CD4-positive, alpha-beta T cell treated with Interleukin-2 at 100 ng/mL for 4 hours (primary cell): Measurements from ENCODE around the gene SASH1.

Source experiments
- DNase-seq: peaks from one replicate; pipeline ENCODE4 v3.0.0-alpha.2; 2020; ENCODE audit warnings: low spot score

The SASH1 gene

DNA sequence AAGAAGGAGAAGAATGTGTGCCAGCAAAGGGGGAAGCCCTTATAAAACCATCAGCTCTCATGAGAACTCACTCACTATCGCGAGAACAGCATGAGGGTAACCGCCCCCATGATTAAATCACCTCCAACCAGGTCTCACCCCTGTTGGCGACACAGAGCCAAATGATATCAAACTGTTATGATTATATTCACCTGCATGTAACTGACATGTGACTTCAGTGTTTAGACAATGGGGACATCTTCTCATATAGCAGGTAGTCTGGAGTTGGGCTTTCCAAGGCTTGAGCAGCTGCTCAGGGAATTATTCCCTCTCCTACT lies 115.2 kb downstream of the SASH1 start:
- DNase-seq: no peak

DNA sequence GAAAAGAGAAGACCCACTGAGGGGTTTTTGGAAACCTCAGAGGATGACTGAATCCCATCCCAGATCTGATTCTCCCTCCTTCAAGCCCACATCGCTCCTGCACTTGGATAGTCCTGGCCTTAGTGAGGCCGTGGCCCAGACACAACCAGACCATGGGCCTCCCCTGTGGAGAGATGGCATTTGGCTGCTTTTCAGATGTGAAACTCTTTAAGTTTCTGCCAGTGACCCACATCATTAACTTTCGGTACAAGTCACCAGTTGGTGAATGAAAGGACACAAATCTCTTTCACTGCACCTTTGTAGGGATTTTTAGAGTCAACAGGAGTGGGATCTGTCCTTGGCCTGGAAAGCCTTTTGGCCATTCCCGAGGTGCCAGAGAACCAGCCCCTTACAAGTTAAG lies 116.6 kb downstream of the SASH1 start:
- no peak for DNase-seq

DNA sequence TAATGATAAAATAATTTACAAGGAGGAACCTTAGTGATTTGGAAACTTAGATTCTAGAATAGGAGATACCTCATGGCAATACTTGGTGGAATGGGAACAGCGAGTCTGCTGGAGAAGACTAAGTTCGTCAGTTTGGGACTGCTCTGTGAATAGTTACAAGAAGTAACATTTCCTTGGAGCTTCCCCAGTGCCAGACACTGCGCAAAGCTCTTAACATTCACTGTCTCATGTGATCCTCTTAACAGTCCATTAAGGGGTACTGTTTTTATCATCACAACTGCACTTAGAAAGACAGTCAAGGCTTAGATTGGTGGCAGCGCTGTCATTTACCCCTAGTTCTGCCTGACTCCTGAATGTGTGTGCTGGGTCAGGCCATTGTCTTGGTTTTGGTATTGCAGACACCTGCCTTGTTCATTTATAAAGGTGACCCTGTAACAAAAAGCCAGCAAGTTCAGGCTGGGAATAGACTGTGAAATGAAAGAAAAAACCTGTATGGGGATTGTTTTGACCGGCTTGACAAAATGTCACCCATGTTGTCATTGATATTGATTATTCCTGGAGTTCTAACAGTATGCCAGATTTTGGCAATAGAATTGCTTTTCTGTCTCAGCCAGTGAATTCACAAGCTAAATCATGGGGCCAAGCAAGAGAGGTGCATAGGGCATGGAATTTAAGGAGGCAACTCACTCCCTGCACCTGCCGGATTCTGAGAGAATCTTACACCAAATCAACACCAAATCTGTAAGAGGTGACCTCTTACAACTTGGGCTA lies 118.4 kb downstream of the SASH1 start:
- no peak for DNase-seq

DNA sequence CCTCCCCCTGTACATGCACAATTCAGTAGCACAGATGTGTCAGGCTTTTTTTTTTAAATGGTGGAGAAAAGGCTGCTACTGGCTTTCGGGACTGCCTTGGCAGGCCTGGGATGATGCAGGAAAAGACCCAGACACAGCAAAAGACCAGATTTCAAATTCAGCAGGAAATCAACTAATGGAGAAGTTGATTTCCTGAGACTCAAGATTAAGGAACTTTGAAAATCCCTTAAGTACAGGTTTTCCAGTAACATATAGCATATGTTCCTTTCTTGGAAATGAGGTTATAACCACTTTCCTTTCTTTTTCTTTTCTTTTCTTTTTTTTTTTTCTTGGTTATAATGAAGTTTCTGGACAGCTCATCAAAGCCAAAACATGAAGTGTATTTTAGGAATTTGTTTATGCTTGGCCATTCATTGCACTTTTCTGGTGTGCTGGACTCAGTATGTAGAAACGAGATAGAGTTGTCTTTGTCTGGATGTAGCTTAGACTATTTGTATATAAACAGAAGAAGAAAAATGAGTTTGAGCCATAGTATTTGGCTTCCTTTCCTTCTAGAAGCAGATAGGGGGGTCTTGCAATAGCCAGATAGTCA lies 119.4 kb downstream of the SASH1 start:
- no peak for DNase-seq

DNA sequence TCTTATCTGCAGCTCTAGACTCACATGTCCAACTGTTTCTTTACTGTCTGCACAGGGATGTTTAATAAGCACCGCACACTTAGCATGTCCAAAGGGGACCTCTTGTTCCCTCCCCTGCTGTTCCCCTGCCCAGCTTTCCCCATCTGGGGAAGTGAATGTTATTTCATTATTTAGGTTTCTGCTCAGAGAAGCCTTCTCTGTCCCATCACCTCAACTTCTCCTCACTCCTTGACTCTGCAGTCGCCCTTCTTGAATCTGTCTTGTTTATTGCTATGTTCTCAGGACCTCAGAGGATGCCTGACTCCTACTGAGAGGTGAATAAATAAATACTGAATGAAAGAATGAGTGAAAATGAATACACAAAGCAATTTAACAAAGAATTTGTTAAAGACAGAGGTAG lies 121.0 kb downstream of the SASH1 start:
- no peak for DNase-seq

DNA sequence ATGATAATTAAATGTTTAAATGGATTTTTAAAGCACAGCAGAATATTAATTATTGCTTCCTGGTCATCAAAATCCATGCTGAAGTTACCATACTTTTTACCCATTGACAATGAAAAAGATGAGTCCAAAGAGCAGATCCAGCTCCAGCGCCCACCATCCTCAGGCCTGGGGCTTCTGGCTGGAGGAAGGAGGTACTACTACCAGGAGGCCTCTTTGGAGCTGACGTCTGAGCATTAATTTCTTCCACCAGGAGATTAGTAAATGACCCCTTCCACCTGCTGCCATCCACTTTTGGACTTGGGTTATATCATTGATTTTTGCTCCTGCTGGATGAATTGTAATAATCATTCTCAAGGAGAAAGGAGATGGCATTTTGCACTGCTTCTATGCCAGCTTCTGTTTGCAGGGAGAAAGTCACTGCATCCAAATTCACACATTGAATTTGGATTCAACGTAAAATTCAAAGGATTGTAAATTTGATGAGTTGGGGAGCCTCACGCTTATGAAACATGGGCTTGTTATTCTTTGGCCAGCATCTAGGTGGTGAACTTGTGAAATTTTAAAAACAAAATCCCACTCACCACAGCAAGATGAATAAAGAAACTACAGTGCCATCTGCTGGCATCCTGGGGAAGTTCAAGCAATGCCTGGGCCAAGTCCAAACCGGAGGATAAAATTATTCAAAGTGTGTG lies 121.8 kb downstream of the SASH1 start:
- peak; percentile 61 for DNase-seq

DNA sequence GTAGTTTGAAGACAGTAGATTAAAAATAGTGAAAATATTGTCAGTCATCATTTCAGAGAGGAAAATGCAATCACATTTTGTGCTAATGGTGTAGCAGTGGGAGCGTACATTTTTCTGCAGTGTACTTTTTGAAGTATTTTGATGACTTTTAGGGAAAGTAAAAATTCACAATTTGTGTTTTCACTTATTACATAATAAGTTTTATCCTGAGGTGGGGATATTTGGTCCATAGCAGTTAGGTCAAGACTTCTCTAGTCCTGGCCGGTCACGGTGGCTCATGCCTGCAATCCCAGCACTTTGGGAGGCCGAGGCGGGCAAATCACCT lies 122.3 kb downstream of the SASH1 start:
- DNase-seq: no peak

DNA sequence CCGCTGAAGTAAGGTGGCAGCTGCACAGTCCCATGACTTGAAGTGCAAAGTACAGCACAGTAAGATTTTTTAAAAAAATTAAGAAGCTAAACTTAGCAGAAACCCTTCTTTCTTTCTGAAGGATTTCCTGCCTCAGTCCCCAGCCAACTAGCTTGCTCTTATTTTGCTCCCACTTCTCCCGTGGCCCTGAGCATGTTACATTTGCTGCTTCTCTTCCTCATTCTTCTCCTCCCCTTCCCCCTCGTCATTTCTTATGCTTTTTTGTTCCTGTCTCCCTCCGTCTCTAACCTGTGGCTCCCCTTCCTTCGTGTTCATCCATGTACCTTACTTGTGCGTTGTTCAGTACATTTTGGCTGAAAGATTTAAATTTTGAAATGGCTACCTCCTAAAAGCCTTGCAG lies 123.0 kb downstream of the SASH1 start:
- DNase-seq: no peak

DNA sequence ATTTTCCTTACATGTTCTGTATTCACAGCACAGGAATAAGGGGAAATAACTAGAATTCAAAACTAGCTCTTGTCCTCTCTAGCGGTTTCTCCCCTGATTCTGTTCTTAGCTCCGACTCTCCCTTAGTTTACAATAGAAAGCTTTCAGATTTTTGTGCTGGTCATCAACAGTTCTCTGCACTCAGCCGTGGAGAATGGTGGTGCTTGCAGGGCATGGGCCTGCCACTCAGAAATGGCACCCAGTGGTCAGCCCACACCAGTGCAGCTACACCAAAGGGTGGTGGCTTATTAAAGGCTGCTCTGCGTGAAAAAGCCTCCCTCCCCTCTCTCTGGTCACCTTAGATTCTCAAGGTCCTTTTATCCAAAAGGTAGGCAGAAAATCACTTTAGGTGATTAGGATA lies 123.5 kb downstream of the SASH1 start:
- no peak for DNase-seq

DNA sequence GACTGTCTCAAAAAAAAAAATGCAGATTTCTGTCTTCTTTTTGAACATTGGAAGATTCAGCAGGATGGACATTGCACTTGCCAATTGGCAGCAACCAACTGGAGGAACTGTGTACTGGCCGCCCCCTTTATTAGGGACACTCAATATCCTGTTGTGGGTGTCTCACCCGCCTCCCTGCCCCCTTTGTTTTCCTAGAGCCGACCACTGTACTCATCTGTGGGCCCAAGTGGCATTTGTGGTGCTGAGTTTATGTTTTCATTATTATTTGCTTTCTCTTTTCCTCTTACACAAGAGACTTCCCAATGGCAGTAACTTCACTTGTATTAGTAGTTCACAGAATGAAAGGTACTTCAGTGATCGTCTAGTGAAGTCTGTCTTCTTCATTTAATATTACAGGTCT lies 125.3 kb downstream of the SASH1 start:
- DNase-seq: no peak

DNA sequence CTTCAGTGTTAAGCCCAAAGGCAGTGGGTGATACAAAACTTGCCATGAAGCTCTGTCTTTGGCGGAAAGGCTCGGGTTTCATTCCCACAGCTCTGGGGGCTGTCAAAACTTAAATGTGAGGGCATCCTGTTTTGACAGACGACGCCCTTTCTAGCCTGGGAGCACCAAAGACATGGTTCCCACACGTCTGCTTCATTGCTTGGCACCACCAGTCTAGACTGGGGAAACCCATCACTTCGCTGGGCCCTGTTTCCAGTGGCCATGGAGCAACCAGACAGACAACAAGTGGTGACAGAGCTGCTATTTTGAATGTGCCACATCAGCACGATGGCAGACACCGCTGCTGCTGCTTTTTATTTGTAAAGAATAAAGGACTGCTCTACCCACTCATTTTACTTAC lies 127.5 kb downstream of the SASH1 start:
- no peak for DNase-seq

DNA sequence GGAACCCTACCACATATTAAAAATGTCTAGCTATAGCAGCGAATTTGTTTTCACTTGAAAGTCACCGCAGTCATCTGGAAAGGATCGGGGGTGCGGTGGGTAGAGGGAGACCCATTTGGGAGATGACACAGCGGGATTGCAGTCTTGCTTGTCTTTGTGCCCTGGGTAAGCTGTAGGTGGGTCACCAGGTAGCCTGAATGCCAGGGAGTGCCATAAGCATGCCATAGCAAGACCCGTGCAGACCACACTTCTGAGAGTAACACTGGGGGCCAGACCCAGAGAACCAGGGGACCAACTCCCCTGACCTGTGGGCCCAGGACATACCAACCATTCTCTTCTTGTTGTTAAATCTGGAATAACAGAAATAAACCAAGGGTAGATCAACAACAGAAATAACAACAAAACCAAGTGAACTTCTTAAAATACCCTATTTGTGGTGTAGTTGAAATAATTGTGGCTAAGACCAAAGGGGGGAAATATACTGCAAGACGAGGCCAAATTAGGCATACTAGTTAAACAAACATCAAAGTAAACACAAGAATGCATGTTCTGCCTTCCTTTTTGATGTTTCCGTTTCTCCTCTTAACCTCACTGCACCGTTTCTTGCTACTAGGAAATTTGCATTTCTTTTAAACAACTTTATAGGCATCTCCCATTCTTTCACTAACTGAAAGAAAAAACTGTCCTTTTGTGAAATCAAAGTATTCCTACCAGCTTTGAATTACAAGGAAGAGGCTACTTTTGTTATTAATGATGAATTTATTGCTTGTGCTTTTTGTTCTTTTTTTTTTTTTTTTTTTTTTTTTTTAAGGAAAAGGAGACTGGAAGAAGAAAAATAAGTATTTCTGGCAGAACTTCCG lies 128.2 kb downstream of the SASH1 start:
- no peak for DNase-seq

DNA sequence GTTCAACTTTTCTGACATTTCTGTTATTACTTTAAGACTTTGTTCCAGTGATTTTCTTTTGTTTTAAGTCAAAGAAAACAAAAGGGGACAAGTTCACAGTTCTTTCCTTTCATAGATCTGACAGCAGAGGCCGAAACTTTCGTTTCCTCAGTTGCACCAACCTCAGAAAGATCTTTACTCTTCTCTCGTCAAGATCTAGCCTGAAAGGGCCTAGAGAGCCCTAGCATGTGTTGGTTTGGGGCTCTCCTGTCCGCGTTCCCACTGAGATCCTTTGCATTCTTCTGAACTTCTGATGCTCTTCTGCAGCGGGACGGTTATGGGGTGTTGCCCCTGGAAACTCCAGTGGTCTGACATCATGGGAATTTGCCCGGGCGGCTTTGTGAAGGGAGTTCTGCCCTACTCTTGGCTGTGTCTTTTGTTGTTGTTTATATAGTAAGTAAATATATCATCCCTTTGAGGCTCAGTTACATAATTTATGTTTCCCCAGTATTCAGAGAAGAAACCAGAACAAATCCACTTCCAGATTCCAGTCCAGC lies 129.1 kb downstream of the SASH1 start:
- no peak for DNase-seq

DNA sequence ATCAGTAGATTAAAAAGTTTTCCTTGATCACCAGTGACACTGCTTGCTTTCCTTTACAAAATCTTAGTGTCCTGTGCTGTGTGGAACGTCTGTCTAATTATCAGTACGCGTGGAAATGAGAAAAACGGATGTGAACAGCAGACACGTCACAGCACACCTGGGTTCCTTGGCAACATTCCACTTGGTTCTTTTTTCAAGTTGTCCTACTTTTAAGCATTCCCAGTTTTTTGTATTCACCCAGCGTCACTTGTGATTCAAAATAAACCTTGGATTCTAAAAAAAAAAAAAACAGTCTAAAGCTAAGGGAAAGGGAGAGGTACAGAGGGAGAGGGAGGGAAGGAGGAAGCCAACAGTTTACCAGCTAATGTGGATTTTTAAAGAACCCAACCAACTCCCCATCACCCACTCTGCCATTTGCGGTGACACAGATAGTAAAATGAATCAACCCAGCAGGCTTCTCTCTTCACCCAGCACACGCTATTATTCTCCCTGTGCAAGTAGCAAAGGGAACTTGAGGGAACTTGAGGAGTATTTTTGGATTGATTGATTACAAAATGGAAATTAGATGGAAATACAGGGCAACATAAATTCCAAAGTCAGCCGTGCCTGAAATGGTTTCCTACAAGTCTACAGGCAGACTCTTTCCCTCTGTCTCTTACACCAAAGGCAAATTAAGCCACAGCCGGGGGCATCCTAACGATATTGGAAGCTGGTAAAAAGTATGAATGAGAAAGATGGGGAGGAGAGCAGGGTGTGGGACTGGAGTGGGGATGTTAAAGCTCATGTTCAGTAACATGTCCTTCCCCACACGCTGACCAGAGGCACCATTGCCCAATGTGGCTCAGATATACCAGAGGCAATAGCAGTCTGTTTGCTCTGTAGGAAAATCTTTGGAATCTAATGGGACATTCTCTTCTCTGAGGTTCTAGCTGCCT lies 129.8 kb downstream of the SASH1 start:
- DNase-seq: no peak

DNA sequence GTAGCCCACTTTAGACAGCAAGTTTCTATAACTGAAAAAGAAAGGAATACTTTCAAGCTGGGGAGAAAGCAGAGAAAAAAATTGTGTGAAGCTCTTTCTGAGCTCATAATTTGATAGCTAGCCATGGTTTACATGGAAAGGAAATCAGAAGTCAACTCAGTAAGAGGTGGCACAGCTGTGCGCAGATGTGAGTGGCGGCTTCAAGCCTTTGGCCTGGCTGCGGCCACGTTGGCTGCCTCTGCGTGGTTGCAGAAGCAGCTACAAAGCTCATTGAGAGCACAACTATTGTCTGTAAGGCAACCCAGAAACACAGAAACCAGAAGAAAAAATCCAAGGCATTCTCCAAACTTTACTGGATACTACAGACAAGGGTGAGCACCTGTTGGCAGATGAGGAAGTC lies 136.9 kb downstream of the SASH1 start:
- DNase-seq: no peak

DNA sequence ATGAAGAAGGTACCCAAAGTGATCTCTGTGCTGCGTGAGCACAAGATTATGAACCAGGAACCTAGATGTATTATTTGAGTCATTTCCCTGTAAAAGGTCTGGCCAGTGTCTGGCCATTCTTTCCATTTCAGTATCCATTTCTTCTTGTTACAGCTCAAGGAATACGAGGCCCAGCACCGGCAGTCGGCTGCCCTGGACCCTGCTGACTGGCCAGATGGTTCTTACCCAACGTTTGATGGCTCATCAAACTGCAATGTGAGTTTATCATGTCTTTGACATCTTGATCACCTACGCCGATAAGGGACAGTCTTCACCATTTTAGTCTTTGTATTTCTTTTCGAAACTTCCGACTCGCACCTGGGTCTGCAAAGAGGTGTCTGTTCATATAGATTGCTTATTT lies 144.8 kb downstream of the SASH1 start:
- DNase-seq: no peak

DNA sequence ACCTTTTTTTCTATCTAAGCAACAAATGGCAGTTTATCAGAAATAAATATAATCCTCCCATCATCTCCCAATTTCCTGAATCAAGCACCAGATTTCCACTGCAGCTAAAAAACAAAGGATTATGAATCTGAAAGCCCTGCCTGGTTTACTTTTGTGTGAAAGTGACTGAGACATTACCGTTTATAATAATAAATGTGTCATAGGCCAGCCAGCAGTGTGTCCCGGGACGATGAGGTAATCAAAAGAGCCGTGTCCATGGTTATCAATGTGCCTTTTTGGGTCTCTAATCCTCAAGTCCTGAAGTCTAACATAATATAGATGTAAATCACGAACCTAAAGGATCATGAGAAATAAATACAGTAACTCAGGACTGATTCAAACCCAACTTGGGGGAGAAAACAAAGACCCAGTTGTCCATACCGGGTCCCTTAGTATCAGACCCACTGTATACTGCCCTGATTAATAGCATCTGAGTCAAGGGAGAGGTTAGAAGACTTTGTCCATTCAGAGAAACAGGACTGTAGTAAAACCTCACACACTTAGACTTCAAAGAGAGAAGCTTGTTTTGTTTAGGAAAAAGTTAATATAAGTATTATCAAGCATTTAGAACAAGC lies 149.1 kb downstream of the SASH1 start:
- no peak for DNase-seq

DNA sequence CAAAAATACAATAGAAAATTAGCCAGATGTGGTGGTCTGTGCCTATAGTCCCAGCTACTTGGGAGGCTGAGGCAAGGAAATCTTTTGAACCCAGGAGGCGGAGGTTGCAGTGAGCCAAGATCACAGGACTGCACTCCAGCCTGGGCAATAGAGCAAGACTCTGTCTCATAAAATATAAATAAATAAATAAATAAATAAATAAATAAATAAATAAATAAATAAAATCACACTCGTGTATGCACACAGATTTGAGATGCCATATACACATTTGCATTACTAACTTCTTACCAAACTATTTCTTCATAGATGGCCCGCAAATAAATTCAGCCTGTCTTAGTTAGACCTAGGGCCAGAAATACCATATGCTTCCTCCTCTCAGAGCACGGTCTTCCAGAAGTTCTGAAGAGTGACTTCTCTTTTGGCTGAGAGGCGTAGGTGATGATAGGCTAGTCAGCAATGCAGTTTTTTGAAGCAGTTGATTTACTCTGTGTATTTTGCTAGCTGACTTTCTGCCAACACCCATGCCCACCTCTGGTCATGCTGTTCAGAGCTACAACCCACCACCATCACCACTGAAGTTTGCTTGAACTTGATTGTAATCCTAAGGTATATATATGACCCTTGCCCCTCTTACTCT lies 150.1 kb downstream of the SASH1 start:
- DNase-seq: no peak

DNA sequence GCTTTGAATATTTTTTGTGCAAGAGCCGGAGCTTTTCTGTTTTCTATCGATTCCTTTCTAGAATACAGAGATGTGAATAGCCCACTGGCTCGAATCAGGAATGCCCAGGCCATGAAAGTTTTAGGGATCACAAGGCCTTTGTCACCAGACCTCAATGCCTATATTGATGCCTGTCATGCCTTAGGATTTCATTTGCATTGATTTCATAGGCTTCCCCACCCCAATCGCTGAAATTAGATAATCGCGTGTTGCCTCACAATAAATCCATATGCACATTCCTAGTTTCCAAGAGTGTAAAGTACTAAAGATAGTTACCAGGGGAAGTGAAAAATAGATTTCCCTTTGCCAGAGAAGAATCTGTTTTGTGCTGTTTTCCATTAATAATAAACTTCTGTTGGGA lies 150.8 kb downstream of the SASH1 start:
- DNase-seq: no peak

DNA sequence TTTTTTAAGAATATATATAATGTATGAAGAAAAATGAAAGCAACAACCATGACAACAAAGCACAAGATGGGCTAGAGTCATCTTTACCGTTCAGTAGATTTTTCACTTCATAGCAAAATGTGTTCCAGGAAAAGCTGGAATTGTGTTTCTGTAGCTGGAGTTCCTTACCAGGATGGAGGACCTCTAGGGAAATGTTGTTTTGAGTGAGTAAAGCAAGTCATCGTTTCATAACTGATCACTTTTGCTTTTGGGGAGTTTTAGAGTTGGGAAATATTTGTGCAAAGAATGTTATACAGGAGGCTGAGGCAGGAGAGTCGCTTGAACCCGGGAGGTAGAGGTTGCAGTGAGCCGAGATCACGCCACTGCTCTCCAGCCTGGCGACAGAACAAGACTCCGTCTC lies 151.6 kb downstream of the SASH1 start:
- no peak for DNase-seq

DNA sequence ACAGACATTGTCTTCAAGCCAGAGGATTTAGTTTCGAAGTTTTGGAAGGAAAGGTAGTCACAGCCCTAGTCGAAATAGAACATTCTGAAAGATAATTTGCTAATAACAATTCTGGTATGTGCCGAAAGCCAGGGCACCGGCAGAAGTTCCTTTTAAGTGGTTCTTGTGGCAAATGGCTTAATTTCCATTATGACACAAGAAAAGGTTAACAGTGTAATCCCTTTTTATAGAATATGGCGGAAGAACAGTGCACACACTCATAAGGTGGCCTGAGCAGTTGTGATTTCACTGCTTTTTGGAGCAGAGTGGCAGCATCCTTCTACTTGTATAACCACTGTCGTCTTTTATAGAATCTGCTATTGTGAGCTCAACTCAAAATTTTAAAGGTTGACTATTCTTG lies 152.4 kb downstream of the SASH1 start:
- DNase-seq: no peak
